ENCODE measurements around the gene SH3GL1. TPM values are rescaled to one million over a fixed set of nuclear protein-coding genes. Genes with fewer than 3 reads are reported as not detected.

Gene SH3GL1
- total and polyA plus RNA-seq, 9 of the 15 experiments (the other 6 are each of a cell fraction or from before 2014, with no cell fraction given), result 1.7 to 75.3 (median 25.7) TPM

DNA sequence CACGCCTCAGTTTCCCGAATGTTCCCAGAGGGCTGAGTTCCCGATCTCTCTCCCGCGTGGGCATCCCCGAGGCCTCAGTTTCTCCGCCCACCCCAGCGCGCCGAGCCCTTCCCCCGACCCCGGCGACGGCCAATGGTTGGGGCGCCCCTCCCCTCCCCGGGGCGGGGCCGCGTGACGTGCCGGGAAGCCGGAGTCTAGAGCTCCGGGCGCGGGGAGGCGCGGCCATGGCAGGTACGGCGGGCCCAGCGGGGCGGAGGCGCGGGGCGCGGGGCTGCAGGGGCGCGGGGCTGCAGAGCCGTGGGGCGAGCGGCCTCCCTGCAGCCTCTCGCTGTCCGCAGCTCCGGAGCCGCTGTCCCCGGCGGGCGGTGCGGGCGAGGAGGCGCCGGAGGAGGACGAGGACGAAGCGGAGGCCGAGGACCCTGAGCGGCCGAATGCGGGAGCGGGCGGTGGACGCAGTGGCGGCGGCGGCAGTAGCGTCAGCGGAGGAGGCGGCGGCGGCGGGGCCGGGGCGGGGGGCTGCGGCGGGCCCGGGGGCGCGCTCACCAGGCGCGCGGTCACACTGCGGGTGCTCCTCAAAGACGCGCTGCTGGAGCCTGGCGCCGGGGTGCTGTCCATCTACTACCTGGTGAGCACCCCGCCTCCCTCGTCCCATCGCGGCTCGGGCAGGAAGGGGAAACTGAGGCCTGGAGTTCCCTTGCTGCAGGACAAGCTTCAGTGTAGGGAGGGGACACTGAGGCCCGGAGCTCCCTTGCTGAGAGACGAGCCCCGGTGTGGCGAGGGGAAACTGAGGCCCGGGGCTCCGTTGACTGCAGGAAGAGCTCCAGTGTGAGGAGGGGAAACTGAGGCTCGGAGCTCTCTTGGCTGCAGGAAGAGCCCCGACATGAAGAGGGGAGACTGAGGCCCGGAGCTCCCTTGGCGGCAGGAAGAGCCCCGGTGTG, 56.7 kb downstream of the SH3GL1 start, which contains the start of gene MPND (continued):
- no peak for TF ChIP-seq E4F1 (CRISPR knock-in tag; IDR thresholded peaks at IDR 0.05; ENCODE audit: borderline replicate concordance)
- TF ChIP-seq GTF2F1 (IDR thresholded peaks at IDR 0.05; ENCODE audit: low read depth, low read length), result no peak
- no peak for TF ChIP-seq ZNF41 (CRISPR knock-in tag; conservative IDR thresholded peaks at IDR 0.05)
- TF ChIP-seq, protein P1, sequence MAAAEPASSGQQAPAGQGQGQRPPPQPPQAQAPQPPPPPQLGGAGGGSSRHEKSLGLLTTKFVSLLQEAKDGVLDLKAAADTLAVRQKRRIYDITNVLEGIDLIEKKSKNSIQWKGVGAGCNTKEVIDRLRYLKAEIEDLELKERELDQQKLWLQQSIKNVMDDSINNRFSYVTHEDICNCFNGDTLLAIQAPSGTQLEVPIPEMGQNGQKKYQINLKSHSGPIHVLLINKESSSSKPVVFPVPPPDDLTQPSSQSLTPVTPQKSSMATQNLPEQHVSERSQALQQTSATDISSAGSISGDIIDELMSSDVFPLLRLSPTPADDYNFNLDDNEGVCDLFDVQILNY (CRISPR knock-in tag; IDR thresholded peaks at IDR 0.05), result no peak
- no peak for TF ChIP-seq SIRT6 (IDR thresholded peaks at IDR 0.05; ENCODE audit: low read depth, low read length)
- no peak for TF ChIP-seq ZNF507 (tag; conservative IDR thresholded peaks at IDR 0.05)
- no peak for TF ChIP-seq TOE1 (IDR thresholded peaks at IDR 0.05; ENCODE audit: borderline replicate concordance)
- TF ChIP-seq TOE1 (CRISPR knock-in tag; IDR thresholded peaks at IDR 0.05; ENCODE audit: borderline replicate concordance, low read depth), result no peak
- no peak for TF ChIP-seq MAFK (IDR thresholded peaks at IDR 0.05; ENCODE audit: low read length)
- no peak for TF ChIP-seq ZNF707 (CRISPR knock-in tag; conservative IDR thresholded peaks at IDR 0.05)
- no peak for TF ChIP-seq ZNF444 (CRISPR knock-in tag; IDR thresholded peaks at IDR 0.05)
- TF ChIP-seq ZNF253 (CRISPR knock-in tag; conservative IDR thresholded peaks at IDR 0.05), result no peak
- TF ChIP-seq ZBTB17 (CRISPR knock-in tag; IDR thresholded peaks at IDR 0.05), result no peak
- no peak for TF ChIP-seq ZNF583 (CRISPR knock-in tag; IDR thresholded peaks at IDR 0.05)
- peak; percentile 59 for TF ChIP-seq RBBP5 (IDR thresholded peaks at IDR 0.05; ENCODE audit: borderline replicate concordance, insufficient read depth, low read length, poor library complexity, severe bottlenecking)
- TF ChIP-seq PHF20 (IDR thresholded peaks at IDR 0.05; ENCODE audit: partially characterized antibody), result no peak
- no peak for TF ChIP-seq ZNF184 (CRISPR knock-in tag; IDR thresholded peaks at IDR 0.05)
- TF ChIP-seq RBM14 (IDR thresholded peaks at IDR 0.05; ENCODE audit: borderline replicate concordance, insufficient read depth, low read depth, low read length), result no peak
- no peak for TF ChIP-seq SMARCC2 (IDR thresholded peaks at IDR 0.05; ENCODE audit: low read depth)
- no peak for TF ChIP-seq NR2F6 (CRISPR knock-in tag; IDR thresholded peaks at IDR 0.05)
- no peak for TF ChIP-seq TEAD4 (IDR thresholded peaks at IDR 0.05; ENCODE audit: low read length)
- TF ChIP-seq TEAD4 (CRISPR knock-in tag; IDR thresholded peaks at IDR 0.05; ENCODE audit: borderline replicate concordance), result no peak
- TF ChIP-seq TAF15 (IDR thresholded peaks at IDR 0.05; ENCODE audit: low read depth, low read length), result no peak
- TF ChIP-seq IRF2 (CRISPR knock-in tag; IDR thresholded peaks at IDR 0.05), result no peak
- TF ChIP-seq POLR2B (IDR thresholded peaks at IDR 0.05; ENCODE audit: low read depth, partially characterized antibody), result peak; percentile 33
- no peak for TF ChIP-seq ZNF785 (CRISPR knock-in tag; IDR thresholded peaks at IDR 0.05)
- TF ChIP-seq FOXA3 (CRISPR knock-in tag; conservative IDR thresholded peaks at IDR 0.05 in 1 of 2, IDR thresholded peaks at IDR 0.05 in 1 of 2), result no peak

All from K562 (cell line).